Measurements from ENCODE around the gene PCSK7.

PCSK7 gene

GRCh38 chr11:117189941-117190544 lies 41.8 kb downstream of the PCSK7 start:
- no peak overlapping the region for H3K27ac ChIP-seq (ENCODE audit: extremely low read depth, low read depth, low read length)
- TF ChIP-seq SCRT2 (tag by site-specific recombination; IDR thresholded peaks at IDR 0.05) (no peak), KLF1 (tag by site-specific recombination; IDR thresholded peaks at IDR 0.05) (peak; percentile 62; the same call in 1 of the 2 replicates), REPIN1 (tag by site-specific recombination; IDR thresholded peaks at IDR 0.05; ENCODE audit: low read depth) (no peak)
- CTCF ChIA-PET: no interaction called here
- no peaks in the 10 kb centered on the region for H3K9me3 ChIP-seq (ENCODE audit: control insufficient read depth, insufficient read depth, low read depth, low read length)
- peaks cover 0 to 84% of the 10 kb centered on the region in 2 experiments; a peak in 1 of 3 replicates for H3K36me3 ChIP-seq (ENCODE audit: control insufficient read depth in 2 of 2, insufficient read depth in 1 of 2, low read length in 2 of 2)
- H3K4me1 ChIP-seq (ENCODE audit: control insufficient read depth, insufficient read depth, low read length): no peaks in the 10 kb centered on the region
- no peak overlapping the region for H3K4me3 ChIP-seq (ENCODE audit: low read depth, low read length)
- POLR2A ChIA-PET: no interaction called here

- CTCF ChIA-PET: interaction anchor here (1.1 kb wide), 1 partner anchor 33 kb away, joined by 3 read pairs; no protein-coding TSS in a partner anchor
- H3K27ac ChIP-seq (ENCODE audit: extremely low read depth, low read depth, low read length): no peak overlapping the region
- POLR2A ChIA-PET: interaction anchor here (0.9 kb wide), 1 partner anchor 9 kb away, joined by 3 read pairs; no protein-coding TSS in a partner anchor
- peaks cover 0 to 82% of the 10 kb centered on the region in 2 experiments; a peak in 1 of 3 replicates for H3K36me3 ChIP-seq (ENCODE audit: control insufficient read depth in 2 of 2, insufficient read depth in 1 of 2, low read length in 2 of 2)
- H3K4me3 ChIP-seq (ENCODE audit: low read depth, low read length): no peak overlapping the region
- TF ChIP-seq ZNF701 (tag by site-specific recombination; IDR thresholded peaks at IDR 0.05) (no peak), ZBTB10 (tag by site-specific recombination; IDR thresholded peaks at IDR 0.05) (no peak), ZBTB1 (tag by site-specific recombination; IDR thresholded peaks at IDR 0.05) (no peak), ZNF501 (tag by site-specific recombination; IDR thresholded peaks at IDR 0.05) (no peak)
- H3K9me3 ChIP-seq (ENCODE audit: control insufficient read depth, insufficient read depth, low read depth, low read length): no peaks in the 10 kb centered on the region
- no peaks in the 10 kb centered on the region for H3K4me1 ChIP-seq (ENCODE audit: control insufficient read depth, insufficient read depth, low read length)
These were observed 42.5 kb downstream of the PCSK7 start for GRCh38 chr11:117189191-117189940.

- ChIA-PET CTCF (interaction anchor here (1.1 kb wide), 1 partner anchor 33 kb away, joined by 3 read pairs; no protein-coding TSS in a partner anchor), POLR2A (interaction anchor here (0.9 kb wide), 1 partner anchor 8 kb away, joined by 3 read pairs; no protein-coding TSS in a partner anchor)
- H3K4me1 ChIP-seq (ENCODE audit: control insufficient read depth, insufficient read depth, low read length): no peaks in the 10 kb centered on the region
- no peak overlapping the region for H3K4me3 ChIP-seq (ENCODE audit: low read depth, low read length)
- no peaks in the 10 kb centered on the region for H3K9me3 ChIP-seq (ENCODE audit: control insufficient read depth, insufficient read depth, low read depth, low read length)
- H3K36me3 ChIP-seq (ENCODE audit: control insufficient read depth in 2 of 2, insufficient read depth in 1 of 2, low read length in 2 of 2): peaks cover 0 to 84% of the 10 kb centered on the region in 2 experiments; a peak in 1 of 3 replicates
- H3K27ac ChIP-seq (ENCODE audit: extremely low read depth, low read depth, low read length): no peak overlapping the region
- TF ChIP-seq ZNF266 (tag by site-specific recombination; IDR thresholded peaks at IDR 0.05; ENCODE audit: low read depth): no peak
- TF ChIP-seq KLF17 (tag by site-specific recombination; IDR thresholded peaks at IDR 0.05): no peak
- no peak for TF ChIP-seq ZEB2 (tag by site-specific recombination; IDR thresholded peaks at IDR 0.05)
- no peak for TF ChIP-seq ZNF398 (tag by site-specific recombination; IDR thresholded peaks at IDR 0.05)
- TF ChIP-seq GLI2 (tag by site-specific recombination; IDR thresholded peaks at IDR 0.05; ENCODE audit: borderline replicate concordance, low read depth): no peak
- TF ChIP-seq ZBTB11 (tag by site-specific recombination; conservative IDR thresholded peaks at IDR 0.05; ENCODE audit: low read depth): no peak
- TF ChIP-seq ZNF596 (tag by site-specific recombination; IDR thresholded peaks at IDR 0.05): no peak
- no peak for TF ChIP-seq ZNF777 (tag by site-specific recombination; IDR thresholded peaks at IDR 0.05; ENCODE audit: borderline replicate concordance)
- no peak for TF ChIP-seq ZNF169 (tag by site-specific recombination; IDR thresholded peaks at IDR 0.05)
These were observed 43.2 kb downstream of the PCSK7 start for GRCh38 chr11:117188620-117189081.

Measured in HEK293 (cell line).